D721Med (cell line): ENCODE measurements around the gene INPP5A.

Source experiments
- DNase-seq: peaks from one replicate; pipeline ENCODE4 v3.0.0; 2011; ENCODE audit warnings: low spot score; ENCODE audit not compliant: insufficient read length
- FAIRE-seq: peaks from 2 replicates; lab custom pipeline; 2011; peaks lifted over from hg19 to GRCh38; lab: Jason Lieb, UNC
- CTCF ChIP-seq: IDR thresholded peaks from 2 replicates; pipeline ENCODE4 v1.5.1; 2012; ENCODE audit warnings: mild to moderate bottlenecking, control low read depth; ENCODE audit not compliant: insufficient read depth; ENCODE audit errors: missing control alignments

Gene INPP5A

GRCh38 chr10:132646443-132647097 lies 109.0 kb downstream of the INPP5A start:
- no peak for TF ChIP-seq CTCF
- DNase-seq (no peak), FAIRE-seq (no peak)

GRCh38 chr10:132647424-132647823 lies 109.8 kb downstream of the INPP5A start:
- TF ChIP-seq CTCF, result no peak
- DNase-seq (no peak), FAIRE-seq (no peak)

GRCh38 chr10:132648072-132648850 lies 110.7 kb downstream of the INPP5A start:
- DNase-seq, result no peak
- no peak for FAIRE-seq
- TF ChIP-seq CTCF, result no peak

GRCh38 chr10:132648851-132649528 lies 111.4 kb downstream of the INPP5A start:
- FAIRE-seq (no peak), DNase-seq (no peak)
- TF ChIP-seq CTCF, result no peak

- FAIRE-seq (no peak), DNase-seq (no peak)
These were observed 112.2 kb downstream of the INPP5A start for GRCh38 chr10:132649651-132650360.

GRCh38 chr10:132650611-132651250 lies 113.1 kb downstream of the INPP5A start:
- no peak for FAIRE-seq
- TF ChIP-seq CTCF, result no peak
- no peak for DNase-seq

More at GRCh38 chr10:132649651-132650360, 112.2 kb downstream of the INPP5A start:
- no peak for TF ChIP-seq CTCF
